Uterus (tissue), 4 donors: ENCODE results near the gene OR2C1. TPM values are rescaled to one million over a fixed set of nuclear protein-coding genes. Genes with fewer than 3 reads are reported as not detected.

Source experiments
- DNase-seq, 2 donors: peaks; one replicate each; pipeline ENCODE4 v3.0.0-alpha.2; 2019 to 2020
- H3K27ac ChIP-seq, 2 donors: fragments of 200-600 bp; sonication (generic); 1 replicate in 1 of 2; 2 replicates in 1 of 2; pipeline ENCODE4 v1.5.1; 2016 to 2018
- H3K27me3 ChIP-seq, 2 donors: fragments of 200-600 bp; sonication (generic); one replicate each; pipeline ENCODE4 v1.5.1; 2018 to 2019; ENCODE audit warnings: control low read depth in 1 of 2
- H3K36me3 ChIP-seq, 2 donors: fragments of 200-600 bp; sonication (generic); one replicate each; pipeline ENCODE4 v1.5.1; 2019; ENCODE audit warnings: control low read depth in 1 of 2
- H3K4me1 ChIP-seq, 2 donors: fragments of 200-600 bp; sonication (generic); one replicate each; pipeline ENCODE4 v1.5.1; 2018 to 2019; ENCODE audit warnings: control low read depth in 1 of 2
- H3K4me3 ChIP-seq, 2 donors: fragments of 200-600 bp; sonication (generic); 1 replicate in 1 of 2; 2 replicates in 1 of 2; pipeline ENCODE4 v1.5.1; 2018 to 2019; ENCODE audit warnings: mild to moderate bottlenecking in 1 of 2
- H3K9me3 ChIP-seq, 2 donors: fragments of 200-600 bp; sonication (generic); one replicate each; pipeline ENCODE4 v1.5.1; 2019; ENCODE audit warnings: control low read depth in 1 of 2
- CTCF ChIP-seq, 4 experiments: fragments of 200-600 bp in 2 of 4; fragments of 450-650 bp in 2 of 4; sonication (generic) in 2 of 4; IDR thresholded peaks; one replicate each; pipeline ENCODE4 v1.5.1; 2016 to 2019; ENCODE audit warnings: antibody characterized with exemption in 4 of 4, mild to moderate bottlenecking in 2 of 4, moderate library complexity in 1 of 4
- POLR2A ChIP-seq, 2 donors: fragments of 450-650 bp; IDR thresholded peaks; one replicate each; pipeline ENCODE4 v1.6.1; 2016; ENCODE audit warnings: antibody characterized with exemption in 2 of 2, mild to moderate bottlenecking in 1 of 2, moderate library complexity in 1 of 2
- intact Hi-C: fragments of 100-400 bp; cut with DNase I; formaldehyde crosslinking; loops from one replicate; pipeline ENCODE4 v1.15.1; 2023; ENCODE audit warnings: low total_unique reads
- total RNA-seq, 4 donors: library from RNA; depleted of rRNA in 3 of 4; stranded (reverse); fragments of >200 nt in 3 of 4; gene quantifications; one replicate each; pipeline versions ENCODE4 v1.1.0 to v1.2.4, GENCODE V29; 2014 to 2023
- donor health status: DM: yes; HTN: yes; CAD: no.

Gene OR2C1
- total RNA-seq, 4 donors from 2014 or later: 0.52 to 0.69 TPM; not detected in 2

GRCh38 chr16:3348547-3349167, 7.0 kb upstream of the OR2C1 start:
- intact Hi-C loops: no loop called here
- TF ChIP-seq CTCF (IDR thresholded peaks at IDR 0.05): no peak
- no peak for TF ChIP-seq POLR2A (IDR thresholded peaks at IDR 0.05)
- Histone ChIP-seq H3K4me1 (no peaks in the 10 kb centered on the region), H3K36me3 (no peaks in the 10 kb centered on the region), H3K4me3 (no peak overlapping the region), H3K27ac (no peak overlapping the region), H3K9me3 (no peaks in the 10 kb centered on the region), H3K27me3 (no peaks in the 10 kb centered on the region)
- DNase-seq: no peak

GRCh38 chr16:3349175-3349574, 6.5 kb upstream of the OR2C1 start:
- no peak for TF ChIP-seq CTCF (IDR thresholded peaks at IDR 0.05)
- H3K4me1 ChIP-seq: no peaks in the 10 kb centered on the region
- intact Hi-C loops: no loop called here

GRCh38 chr16:3356118-3356517, 429 bp downstream of the OR2C1 start:
- H3K27ac ChIP-seq: no peak overlapping the region
- no peak overlapping the region for H3K4me3 ChIP-seq
- no peak for DNase-seq
- TF ChIP-seq CTCF (IDR thresholded peaks at IDR 0.05) (no peak), POLR2A (IDR thresholded peaks at IDR 0.05) (no peak)
- no peaks in the 10 kb centered on the region for H3K9me3 ChIP-seq
- no peaks in the 10 kb centered on the region for H3K36me3 ChIP-seq
- intact Hi-C loops: no loop called here
- no peaks in the 10 kb centered on the region for H3K27me3 ChIP-seq
- no peaks in the 10 kb centered on the region for H3K4me1 ChIP-seq

More at GRCh38 chr16:3349175-3349574, 6.5 kb upstream of the OR2C1 start:
- Histone ChIP-seq H3K27me3 (no peaks in the 10 kb centered on the region), H3K27ac (no peak overlapping the region), H3K4me3 (no peak overlapping the region), H3K36me3 (no peaks in the 10 kb centered on the region), H3K9me3 (no peaks in the 10 kb centered on the region)
- no peak for DNase-seq

- Histone ChIP-seq H3K27ac (no peak overlapping the region), H3K27me3 (no peaks in the 10 kb centered on the region), H3K36me3 (no peaks in the 10 kb centered on the region), H3K9me3 (peaks cover 0 to 4% of the 10 kb centered on the region in 2 donors), H3K4me3 (no peak overlapping the region), H3K4me1 (no peaks in the 10 kb centered on the region)
- intact Hi-C loops: no loop called here
- DNase-seq: no peak
- TF ChIP-seq POLR2A (IDR thresholded peaks at IDR 0.05) (no peak), CTCF (IDR thresholded peaks at IDR 0.05) (no peak)
Measured at GRCh38 chr16:3358871-3359270, 3.2 kb downstream of the OR2C1 start.

- intact Hi-C loops: no loop called here
- Histone ChIP-seq H3K27ac (no peak overlapping the region), H3K4me3 (no peak overlapping the region), H3K4me1 (no peaks in the 10 kb centered on the region), H3K27me3 (no peaks in the 10 kb centered on the region), H3K36me3 (no peaks in the 10 kb centered on the region), H3K9me3 (peaks cover 0 to 6% of the 10 kb centered on the region in 2 donors)
- no peak for DNase-seq
- TF ChIP-seq POLR2A (IDR thresholded peaks at IDR 0.05) (no peak), CTCF (IDR thresholded peaks at IDR 0.05) (no peak)
Measured at GRCh38 chr16:3362931-3363330, 7.2 kb downstream of the OR2C1 start.
